Breast epithelium (tissue), 4 donors: ENCODE measurements around the gene SPAST. TPM values are rescaled to one million over a fixed set of nuclear protein-coding genes. Genes with fewer than 3 reads are reported as not detected.
A peak's percentile ranks its signal among the peaks of the same experiment; 100 is the strongest.

Source experiments
- DNase-seq, 2 donors: peaks; one replicate each; pipeline ENCODE4 v3.0.0-alpha.2; 2019; ENCODE audit warnings: low spot score in 2 of 2
- H3K27ac ChIP-seq, 2 donors: fragments of 200-600 bp; sonication (generic) in 1 of 2; one replicate each; pipeline ENCODE4 v1.5.1; 2016 to 2019; ENCODE audit warnings: mild to moderate bottlenecking in 1 of 2
- H3K27me3 ChIP-seq, 2 donors: fragments of 200-600 bp; sonication (generic) in 1 of 2; one replicate each; pipeline versions ENCODE4 v1.5.1 to v1.6.0; 2017 to 2019; ENCODE audit warnings: control low read depth in 1 of 2, mild to moderate bottlenecking in 1 of 2
- H3K36me3 ChIP-seq: fragments of 200-600 bp; one replicate; pipeline ENCODE4 v1.5.1; 2019
- H3K4me1 ChIP-seq, 2 donors: fragments of 200-600 bp; sonication (generic); one replicate each; pipeline ENCODE4 v1.5.1; 2016 to 2019; ENCODE audit warnings: control low read depth in 1 of 2
- H3K4me3 ChIP-seq, 3 donors: fragments of 200-600 bp; sonication (generic); 1 replicate in 2 of 3; 2 replicates in 1 of 3; pipeline ENCODE4 v1.5.1; 2016 to 2019; ENCODE audit warnings: mild to moderate bottlenecking in 3 of 3, moderate library complexity in 2 of 3
- H3K9me3 ChIP-seq, 2 donors: fragments of 200-600 bp; sonication (generic) in 1 of 2; one replicate each; pipeline ENCODE4 v1.5.1; 2016 to 2019; ENCODE audit warnings: control low read depth in 1 of 2
- POLR2A ChIP-seq: fragments of 450-650 bp; IDR thresholded peaks from one replicate; pipeline ENCODE4 v1.6.1; 2016; ENCODE audit warnings: antibody characterized with exemption, mild to moderate bottlenecking, moderate library complexity
- POLR2AphosphoS5 ChIP-seq, 3 donors: sonication (generic); formaldehyde crosslinking; IDR thresholded peaks; one replicate each; pipeline ENCODE4 v1.6.1; 2017; ENCODE audit warnings: antibody characterized with exemption in 3 of 3
- intact Hi-C: fragments of 100-400 bp; cut with DNase I; formaldehyde crosslinking; loops from one replicate; pipeline ENCODE4 v1.15.1; 2023; ENCODE audit warnings: low total_unique reads
- total RNA-seq, 3 donors: library from RNA; depleted of rRNA; stranded (reverse); fragments of >200 nt; gene quantifications; one replicate each; pipeline ENCODE4 v1.1.0, GENCODE V29; 2016
- TF ChIP-seq, protein P1 (sequence below), 3 donors: fragments of 450-650 bp; IDR thresholded peaks; one replicate each; pipeline ENCODE4 v1.5.1; 2016 to 2017; ENCODE audit warnings: antibody characterized with exemption in 3 of 3, mild to moderate bottlenecking in 3 of 3, moderate library complexity in 3 of 3

The SPAST gene
- total RNA-seq, 3 donors from 2014 or later, result 16.3 to 30.9 (median 21.3) TPM

DNA sequence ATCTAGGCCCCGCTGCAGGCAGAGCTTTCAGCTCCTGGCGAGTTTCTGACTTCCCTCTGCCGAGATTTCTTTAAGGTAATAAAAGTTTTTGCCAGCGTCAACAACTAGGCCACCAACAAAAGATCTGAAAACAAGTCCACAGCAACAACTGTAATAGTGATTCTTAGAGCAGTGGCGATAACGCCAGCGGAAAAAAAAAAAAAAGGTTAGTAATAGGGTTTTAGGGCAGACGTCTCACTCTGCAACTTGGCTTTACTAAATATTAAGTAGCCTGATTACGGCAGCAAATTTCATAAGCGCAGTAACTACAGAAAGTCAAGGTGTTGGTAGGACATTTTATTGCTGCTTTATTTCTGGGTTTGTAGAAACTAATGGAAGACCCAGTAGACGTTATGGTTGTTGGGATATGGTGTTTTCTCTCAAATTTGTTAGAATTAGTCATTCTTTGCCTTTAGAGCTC, 102.8 kb downstream of the SPAST start:
- Histone ChIP-seq H3K27ac (peak overlapping the region; percentile 87 to 90), H3K4me1 (no peaks in the 10 kb centered on the region), H3K9me3 (no peaks in the 10 kb centered on the region), H3K4me3 (peak overlapping the region; percentile 71 to 86 (median 76)), H3K27me3 (no peaks in the 10 kb centered on the region), H3K36me3 (no peaks in the 10 kb centered on the region)
- TF ChIP-seq, protein P1, sequence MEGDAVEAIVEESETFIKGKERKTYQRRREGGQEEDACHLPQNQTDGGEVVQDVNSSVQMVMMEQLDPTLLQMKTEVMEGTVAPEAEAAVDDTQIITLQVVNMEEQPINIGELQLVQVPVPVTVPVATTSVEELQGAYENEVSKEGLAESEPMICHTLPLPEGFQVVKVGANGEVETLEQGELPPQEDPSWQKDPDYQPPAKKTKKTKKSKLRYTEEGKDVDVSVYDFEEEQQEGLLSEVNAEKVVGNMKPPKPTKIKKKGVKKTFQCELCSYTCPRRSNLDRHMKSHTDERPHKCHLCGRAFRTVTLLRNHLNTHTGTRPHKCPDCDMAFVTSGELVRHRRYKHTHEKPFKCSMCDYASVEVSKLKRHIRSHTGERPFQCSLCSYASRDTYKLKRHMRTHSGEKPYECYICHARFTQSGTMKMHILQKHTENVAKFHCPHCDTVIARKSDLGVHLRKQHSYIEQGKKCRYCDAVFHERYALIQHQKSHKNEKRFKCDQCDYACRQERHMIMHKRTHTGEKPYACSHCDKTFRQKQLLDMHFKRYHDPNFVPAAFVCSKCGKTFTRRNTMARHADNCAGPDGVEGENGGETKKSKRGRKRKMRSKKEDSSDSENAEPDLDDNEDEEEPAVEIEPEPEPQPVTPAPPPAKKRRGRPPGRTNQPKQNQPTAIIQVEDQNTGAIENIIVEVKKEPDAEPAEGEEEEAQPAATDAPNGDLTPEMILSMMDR (IDR thresholded peaks at IDR 0.05), result no peak
- no peak for TF ChIP-seq POLR2AphosphoS5 (IDR thresholded peaks at IDR 0.05)
- TF ChIP-seq POLR2A, result no peak
- intact Hi-C loops, result no loop called here
- DNase-seq, result no peak

DNA sequence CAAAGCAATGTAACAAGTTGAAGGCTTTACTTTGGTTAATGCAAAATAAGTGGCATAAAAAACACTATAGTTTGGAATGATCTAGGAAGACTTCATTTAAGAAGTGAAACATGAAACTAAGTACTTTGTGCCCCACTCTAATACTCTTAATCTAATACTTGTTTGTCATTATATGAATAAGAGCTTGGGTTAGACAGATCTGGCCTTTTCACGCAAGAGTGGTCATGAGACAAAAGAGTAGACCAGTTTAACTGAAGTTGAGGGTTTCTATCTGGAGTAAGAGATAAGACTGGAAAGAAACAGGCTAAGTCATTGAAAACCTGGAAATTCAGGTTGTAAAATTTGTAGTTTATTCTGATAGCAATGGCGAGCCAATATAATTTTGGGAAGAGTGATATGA, 105.2 kb downstream of the SPAST start:
- no peaks in the 10 kb centered on the region for H3K9me3 ChIP-seq
- TF ChIP-seq, protein P1 (IDR thresholded peaks at IDR 0.05), result no peak
- TF ChIP-seq POLR2A (no peak), POLR2AphosphoS5 (IDR thresholded peaks at IDR 0.05) (no peak)
- no peak for DNase-seq
- no peak overlapping the region for H3K27ac ChIP-seq
- no peak overlapping the region for H3K4me3 ChIP-seq
- intact Hi-C loops, result no loop called here
- no peaks in the 10 kb centered on the region for H3K4me1 ChIP-seq
- H3K36me3 ChIP-seq, result no peaks in the 10 kb centered on the region
- H3K27me3 ChIP-seq, result no peaks in the 10 kb centered on the region

DNA sequence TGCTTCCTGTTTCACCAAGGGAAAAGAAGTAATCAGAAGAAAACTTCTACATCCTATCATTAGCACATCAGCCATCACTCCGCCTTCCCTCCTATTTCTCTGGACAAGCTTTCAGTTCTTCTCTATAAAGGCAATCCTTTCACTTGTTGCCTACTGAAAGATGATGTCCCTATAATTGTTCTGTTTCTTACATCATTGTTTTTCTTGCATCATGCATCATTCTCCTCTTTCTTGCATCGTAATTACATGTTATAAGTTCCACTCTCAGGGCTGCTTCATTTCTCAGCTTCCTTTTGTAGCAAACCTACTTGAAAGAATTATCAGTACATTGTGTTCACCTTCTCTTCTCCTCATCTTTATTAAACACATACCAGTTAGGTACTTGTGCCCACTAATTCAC, 109.5 kb downstream of the SPAST start:
- intact Hi-C loops, result no loop called here
- no peaks in the 10 kb centered on the region for H3K36me3 ChIP-seq
- no peaks in the 10 kb centered on the region for H3K9me3 ChIP-seq
- no peak for DNase-seq
- H3K4me1 ChIP-seq, result no peaks in the 10 kb centered on the region
- TF ChIP-seq, protein P1 (IDR thresholded peaks at IDR 0.05), result no peak
- TF ChIP-seq POLR2A, result no peak
- no peak for TF ChIP-seq POLR2AphosphoS5 (IDR thresholded peaks at IDR 0.05)
- H3K27me3 ChIP-seq, result no peaks in the 10 kb centered on the region
- no peak overlapping the region for H3K27ac ChIP-seq
- no peak overlapping the region for H3K4me3 ChIP-seq

DNA sequence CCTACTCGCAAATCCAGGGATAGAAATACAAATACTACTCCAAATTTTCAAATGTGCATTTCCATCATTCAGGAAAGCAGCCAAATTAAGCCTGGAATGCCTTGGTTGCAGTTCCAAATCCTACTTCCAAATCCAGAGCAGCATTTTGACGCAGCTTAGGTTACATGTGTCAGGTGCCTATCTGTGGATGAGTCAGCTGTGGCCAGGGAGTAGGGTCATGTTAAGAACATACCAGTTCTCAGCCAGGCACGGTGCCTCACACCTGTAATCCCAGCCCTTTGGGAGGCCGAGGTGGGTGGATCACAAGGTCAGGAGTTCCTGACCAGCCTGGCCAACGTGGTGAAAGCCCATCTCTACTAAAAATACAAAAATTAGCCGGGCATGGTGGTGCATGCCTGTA, 119.3 kb downstream of the SPAST start:
- intact Hi-C loops, result no loop called here
- Histone ChIP-seq H3K4me3 (no peak overlapping the region), H3K27me3 (no peaks in the 10 kb centered on the region), H3K36me3 (peaks cover 5% of the 10 kb centered on the region), H3K27ac (no peak overlapping the region), H3K4me1 (no peaks in the 10 kb centered on the region), H3K9me3 (no peaks in the 10 kb centered on the region)
- no peak for DNase-seq
- TF ChIP-seq POLR2AphosphoS5 (IDR thresholded peaks at IDR 0.05), result no peak
- TF ChIP-seq, protein P1 (IDR thresholded peaks at IDR 0.05), result no peak
- no peak for TF ChIP-seq POLR2A

DNA sequence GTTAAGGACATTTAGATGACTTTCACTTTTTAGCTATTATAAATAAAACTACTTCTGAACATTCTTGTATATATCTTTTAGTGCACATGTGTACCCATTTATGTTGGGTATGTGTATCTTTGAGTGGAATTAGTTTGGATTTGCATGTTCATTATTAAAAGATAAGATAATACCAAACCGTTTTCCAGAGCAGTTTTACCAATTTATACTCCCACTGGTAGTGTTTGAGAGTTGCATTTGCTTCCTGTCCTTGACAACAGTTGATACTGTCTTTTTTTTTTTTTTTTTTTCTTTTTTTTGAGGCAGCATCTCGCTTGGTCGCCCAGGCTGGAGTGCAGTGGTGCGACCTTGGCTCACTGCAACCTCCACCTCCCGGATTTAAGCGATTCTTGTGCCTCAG, 125.7 kb downstream of the SPAST start:
- TF ChIP-seq, protein P1 (IDR thresholded peaks at IDR 0.05), result no peak
- TF ChIP-seq POLR2A (no peak), POLR2AphosphoS5 (IDR thresholded peaks at IDR 0.05) (no peak)
- Histone ChIP-seq H3K27ac (no peak overlapping the region), H3K36me3 (peaks cover 5% of the 10 kb centered on the region), H3K4me1 (no peaks in the 10 kb centered on the region), H3K4me3 (no peak overlapping the region), H3K9me3 (no peaks in the 10 kb centered on the region), H3K27me3 (no peaks in the 10 kb centered on the region)
- intact Hi-C loops, result no loop called here
- DNase-seq, result no peak
